ENCODE measurements around the gene GTPBP10. TPM values are rescaled to one million over a fixed set of nuclear protein-coding genes. Genes with fewer than 3 reads are reported as not detected.

Gene GTPBP10
- total RNA-seq, 1 donor from 2014 or later: 24.2 TPM

DNA sequence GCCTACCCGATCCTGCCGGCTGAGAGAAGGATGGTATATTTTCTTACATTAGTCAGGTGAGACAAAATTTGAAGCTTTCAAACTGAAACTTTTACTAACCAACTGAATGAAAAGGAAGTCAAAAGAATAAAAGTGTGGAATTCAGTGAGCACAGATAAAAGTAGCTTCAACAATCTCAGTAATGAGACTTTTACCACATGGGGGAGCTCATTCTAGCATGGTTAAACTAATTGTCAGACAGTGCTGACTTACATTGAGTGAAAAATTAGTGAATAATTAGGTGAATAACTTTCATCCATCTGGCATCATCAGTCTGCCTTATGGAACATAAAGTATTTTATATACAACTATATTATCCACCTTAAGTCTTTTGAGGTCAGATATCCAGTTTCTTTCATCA lies 33.8 kb upstream of the GTPBP10 start:
- Histone ChIP-seq H3K27ac (replicated peaks) (no peak overlapping the region), H3K4me1 (no peaks in the 10 kb centered on the region), H3K9me3 (replicated peaks) (no peaks in the 10 kb centered on the region), H3K4me3 (no peak overlapping the region), H3K27me3 (ENCODE audit: low read depth) (peaks cover 6% of the 10 kb centered on the region), H3K36me3 (no peaks in the 10 kb centered on the region)
- intact Hi-C loops (cut with micrococcal nuclease): no loop called here
- DNase-seq: no peak
- TF ChIP-seq, protein P1, sequence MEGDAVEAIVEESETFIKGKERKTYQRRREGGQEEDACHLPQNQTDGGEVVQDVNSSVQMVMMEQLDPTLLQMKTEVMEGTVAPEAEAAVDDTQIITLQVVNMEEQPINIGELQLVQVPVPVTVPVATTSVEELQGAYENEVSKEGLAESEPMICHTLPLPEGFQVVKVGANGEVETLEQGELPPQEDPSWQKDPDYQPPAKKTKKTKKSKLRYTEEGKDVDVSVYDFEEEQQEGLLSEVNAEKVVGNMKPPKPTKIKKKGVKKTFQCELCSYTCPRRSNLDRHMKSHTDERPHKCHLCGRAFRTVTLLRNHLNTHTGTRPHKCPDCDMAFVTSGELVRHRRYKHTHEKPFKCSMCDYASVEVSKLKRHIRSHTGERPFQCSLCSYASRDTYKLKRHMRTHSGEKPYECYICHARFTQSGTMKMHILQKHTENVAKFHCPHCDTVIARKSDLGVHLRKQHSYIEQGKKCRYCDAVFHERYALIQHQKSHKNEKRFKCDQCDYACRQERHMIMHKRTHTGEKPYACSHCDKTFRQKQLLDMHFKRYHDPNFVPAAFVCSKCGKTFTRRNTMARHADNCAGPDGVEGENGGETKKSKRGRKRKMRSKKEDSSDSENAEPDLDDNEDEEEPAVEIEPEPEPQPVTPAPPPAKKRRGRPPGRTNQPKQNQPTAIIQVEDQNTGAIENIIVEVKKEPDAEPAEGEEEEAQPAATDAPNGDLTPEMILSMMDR (IDR thresholded peaks at IDR 0.05; ENCODE audit: borderline replicate concordance): no peak

DNA sequence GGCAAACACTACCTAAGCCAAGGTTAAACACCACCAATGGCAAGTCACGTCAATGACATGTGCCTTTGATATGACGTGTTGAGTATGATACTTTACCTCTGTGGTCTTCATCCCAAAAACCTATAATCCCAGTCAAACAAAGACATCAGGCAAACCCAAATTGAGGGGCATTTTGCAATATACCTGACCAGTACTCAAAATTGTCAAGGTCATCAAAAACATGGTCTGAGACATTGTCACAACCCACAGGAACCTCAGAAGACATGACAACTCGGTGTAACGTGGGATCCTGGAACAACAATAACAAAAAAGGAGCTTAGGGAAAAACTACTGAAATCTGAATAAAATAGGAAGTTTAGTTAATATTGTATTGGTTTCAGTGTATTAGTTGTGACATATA lies 32.6 kb upstream of the GTPBP10 start:
- Histone ChIP-seq H3K36me3 (no peaks in the 10 kb centered on the region), H3K9me3 (replicated peaks) (no peaks in the 10 kb centered on the region), H3K27ac (replicated peaks) (no peak overlapping the region), H3K27me3 (ENCODE audit: low read depth) (peaks cover 17% of the 10 kb centered on the region), H3K4me1 (no peaks in the 10 kb centered on the region), H3K4me3 (no peak overlapping the region)
- intact Hi-C loops (cut with micrococcal nuclease): no loop called here
- TF ChIP-seq, protein P1 (IDR thresholded peaks at IDR 0.05; ENCODE audit: borderline replicate concordance): no peak
- no peak for DNase-seq

DNA sequence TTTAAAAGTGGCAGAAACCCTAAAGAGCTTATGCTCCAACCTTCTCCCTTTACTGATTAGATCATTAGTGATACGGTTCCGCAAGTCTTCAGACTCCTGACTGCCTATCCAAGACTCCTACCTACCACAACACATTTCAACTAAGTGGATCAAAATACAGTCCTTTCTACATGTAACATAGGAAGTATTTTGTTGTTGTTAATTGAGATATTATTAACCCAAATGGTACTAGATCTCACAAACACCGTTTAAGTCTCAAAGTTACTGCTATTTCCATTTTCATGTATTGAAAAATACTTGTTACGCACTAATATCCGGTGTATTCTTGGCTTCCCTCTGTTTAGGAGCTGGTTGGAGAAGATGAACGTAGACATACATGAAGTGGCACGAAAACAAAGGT lies 26.5 kb upstream of the GTPBP10 start:
- intact Hi-C loops (cut with micrococcal nuclease): no loop called here
- TF ChIP-seq, protein P1 (IDR thresholded peaks at IDR 0.05; ENCODE audit: borderline replicate concordance): no peak
- no peaks in the 10 kb centered on the region for H3K36me3 ChIP-seq
- DNase-seq: no peak
- H3K4me1 ChIP-seq: peaks cover 9% of the 10 kb centered on the region
- H3K27me3 ChIP-seq (ENCODE audit: low read depth): peaks cover 75% of the 10 kb centered on the region
- H3K27ac ChIP-seq (replicated peaks): no peak overlapping the region
- no peak overlapping the region for H3K4me3 ChIP-seq
- no peaks in the 10 kb centered on the region for H3K9me3 ChIP-seq (replicated peaks)

DNA sequence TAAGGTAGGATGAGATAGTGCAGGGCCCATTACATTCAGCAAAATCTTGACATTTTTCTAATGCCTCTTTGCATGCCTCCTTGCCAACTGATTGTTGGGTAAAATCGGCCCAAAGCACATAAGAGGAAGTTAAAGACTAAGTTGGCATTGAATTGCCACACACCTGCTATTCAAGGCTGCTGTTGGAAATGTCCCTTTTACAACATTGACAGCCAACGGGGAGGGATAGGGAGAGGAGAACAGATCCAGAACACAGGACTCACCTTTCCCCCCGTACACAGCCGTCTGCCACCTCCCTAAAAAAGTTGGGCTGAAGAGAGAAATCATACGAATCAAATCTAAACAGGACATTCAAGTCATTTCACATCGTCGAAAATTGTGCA lies 26.1 kb upstream of the GTPBP10 start:
- intact Hi-C loops (cut with micrococcal nuclease): no loop called here
- Histone ChIP-seq H3K36me3 (no peaks in the 10 kb centered on the region), H3K27ac (replicated peaks) (no peak overlapping the region), H3K4me3 (peak overlapping the region; percentile 57), H3K4me1 (peaks cover 9% of the 10 kb centered on the region), H3K27me3 (ENCODE audit: low read depth) (peaks cover 79% of the 10 kb centered on the region), H3K9me3 (replicated peaks) (no peaks in the 10 kb centered on the region)
- TF ChIP-seq, protein P1 (IDR thresholded peaks at IDR 0.05; ENCODE audit: borderline replicate concordance): no peak
- no peak for DNase-seq

DNA sequence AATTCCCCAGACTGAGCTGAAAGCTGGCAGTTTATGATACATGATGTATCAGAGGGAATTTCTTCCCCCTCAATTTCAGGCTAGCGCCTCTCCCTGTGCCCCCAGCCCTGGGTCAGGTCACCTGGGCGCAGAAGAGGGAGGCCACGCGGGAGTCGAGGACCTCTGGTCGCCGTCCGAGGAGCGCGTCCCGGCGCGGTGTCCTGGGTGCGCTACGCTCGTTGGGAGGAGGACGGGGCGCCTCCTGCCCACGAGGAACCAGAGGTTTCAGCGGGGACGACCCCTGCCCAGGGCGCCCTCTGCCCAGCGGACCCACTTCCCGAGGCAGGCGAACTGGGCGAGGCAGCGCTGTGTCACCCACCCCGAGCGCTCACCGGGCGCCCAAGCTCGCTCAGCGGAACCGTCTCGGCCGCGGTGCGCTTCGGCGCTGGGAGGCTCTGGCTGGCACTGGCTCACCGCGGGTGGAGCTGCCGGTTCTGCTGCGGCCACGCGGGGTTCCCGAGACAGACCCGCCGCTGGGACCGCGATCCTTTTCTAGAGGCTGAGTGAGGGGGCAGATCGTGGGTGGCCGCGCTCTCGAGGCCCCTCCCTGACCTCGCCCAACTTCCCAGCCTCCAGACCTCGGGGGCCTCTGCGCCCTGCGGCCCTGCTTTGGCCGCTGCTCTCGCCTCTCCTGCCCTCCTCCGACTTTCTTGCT lies 25.6 kb upstream of the GTPBP10 start, which contains the start of gene FAM237B:
Gene FAM237B, minus strand, starts transcription at position 504 of the 694 bp plus-strand sequence. CDS start 1,556 bp downstream, outside the sequence.
- Histone ChIP-seq H3K4me1 (peaks cover 9% of the 10 kb centered on the region), H3K27me3 (ENCODE audit: low read depth) (peaks cover 85% of the 10 kb centered on the region), H3K27ac (replicated peaks) (no peak within 1 kb of the TSS), H3K4me3 (peak within 1 kb of the TSS; percentile 57), H3K36me3 (no peaks in the 10 kb centered on the region), H3K9me3 (replicated peaks) (no peaks in the 10 kb centered on the region)
- TF ChIP-seq, protein P1 (IDR thresholded peaks at IDR 0.05; ENCODE audit: borderline replicate concordance): no peak
- intact Hi-C loops (cut with micrococcal nuclease): no loop called here
- no peak for DNase-seq
